ENCODE data around the gene VSIG10L. TPM values are rescaled to one million over a fixed set of nuclear protein-coding genes. Genes with fewer than 3 reads are reported as not detected.

Gene VSIG10L
- total and polyA plus RNA-seq, 9 donors = 0.49 to 1.7 (median 1.2) TPM

GRCh38 chr19:51317376-51317775 lies 24.6 kb downstream of the VSIG10L start:
- H3K27ac ChIP-seq (ENCODE audit: low read length) = no peak overlapping the region
- no peaks in the 10 kb centered on the region for H3K36me3 ChIP-seq (ENCODE audit: control insufficient read depth, insufficient read depth, low read length)
- no peaks in the 10 kb centered on the region for H3K9me3 ChIP-seq (replicated peaks; ENCODE audit: control insufficient read depth, low read depth, low read length)
- 87% methylated on average over 3 of the region's 3 CpGs for WGBS (ENCODE audit: insufficient coverage)
- peaks cover 8% of the 10 kb centered on the region for H3K27me3 ChIP-seq (ENCODE audit: control insufficient read depth, insufficient read depth, low read length)
- no peaks in the 10 kb centered on the region for H3K4me1 ChIP-seq (ENCODE audit: control insufficient read depth, insufficient read depth, low read length)
- no peak for DNase-seq
- no peak overlapping the region for H3K4me3 ChIP-seq (ENCODE audit: low read length)

- no peak for DNase-seq
- Histone ChIP-seq H3K36me3 (ENCODE audit: control insufficient read depth, insufficient read depth, low read length) (no peaks in the 10 kb centered on the region), H3K9me3 (replicated peaks; ENCODE audit: control insufficient read depth, low read depth, low read length) (no peaks in the 10 kb centered on the region), H3K4me1 (ENCODE audit: control insufficient read depth, insufficient read depth, low read length) (no peaks in the 10 kb centered on the region), H3K27ac (ENCODE audit: low read length) (no peak overlapping the region), H3K27me3 (ENCODE audit: control insufficient read depth, insufficient read depth, low read length) (peaks cover 15% of the 10 kb centered on the region), H3K4me3 (ENCODE audit: low read length) (no peak overlapping the region)
- 63% methylated on average over 7 of the region's 8 CpGs for WGBS (ENCODE audit: insufficient coverage)
These were observed 25.3 kb downstream of the VSIG10L start for GRCh38 chr19:51316688-51317087.

- Histone ChIP-seq H3K9me3 (replicated peaks; ENCODE audit: control insufficient read depth, low read depth, low read length) (peaks cover 11% of the 10 kb centered on the region), H3K27me3 (ENCODE audit: control insufficient read depth, insufficient read depth, low read length) (peaks cover 20% of the 10 kb centered on the region)
- 1% methylated on average over 29 of the region's 76 CpGs for WGBS (ENCODE audit: insufficient coverage)
These were observed 30.3 kb downstream of the VSIG10L start, which contains the start of gene IGLON5 for GRCh38 chr19:51311351-51312257. Gene IGLON5 (plus strand): TSS chr19:51311644. CDS start chr19:51311848, 204 bp downstream.

GRCh38 chr19:51305479-51305878 lies 36.5 kb downstream of the VSIG10L start:
- 60% methylated on average over 1 of the region's 3 CpGs for WGBS (ENCODE audit: insufficient coverage)
- no peaks in the 10 kb centered on the region for H3K4me1 ChIP-seq (ENCODE audit: control insufficient read depth, insufficient read depth, low read length)
- no peak overlapping the region for H3K27ac ChIP-seq (ENCODE audit: low read length)
- peaks cover 12% of the 10 kb centered on the region for H3K9me3 ChIP-seq (replicated peaks; ENCODE audit: control insufficient read depth, low read depth, low read length)
- H3K4me3 ChIP-seq (ENCODE audit: low read length) = no peak overlapping the region
- peaks cover 7% of the 10 kb centered on the region for H3K27me3 ChIP-seq (ENCODE audit: control insufficient read depth, insufficient read depth, low read length)
- DNase-seq = no peak
- H3K36me3 ChIP-seq (ENCODE audit: control insufficient read depth, insufficient read depth, low read length) = no peaks in the 10 kb centered on the region

More at GRCh38 chr19:51311351-51312257, 30.3 kb downstream of the VSIG10L start, which contains the start of gene IGLON5:
- Histone ChIP-seq H3K36me3 (ENCODE audit: control insufficient read depth, insufficient read depth, low read length) (no peaks in the 10 kb centered on the region), H3K27ac (ENCODE audit: low read length) (no peak within 1 kb of the TSS), H3K4me3 (ENCODE audit: low read length) (no peak within 1 kb of the TSS), H3K4me1 (ENCODE audit: control insufficient read depth, insufficient read depth, low read length) (no peaks in the 10 kb centered on the region)
- DNase-seq = no peak

GRCh38 chr19:51301266-51301665 lies 40.7 kb downstream of the VSIG10L start:
- peaks cover 3% of the 10 kb centered on the region for H3K27me3 ChIP-seq (ENCODE audit: control insufficient read depth, insufficient read depth, low read length)
- H3K4me3 ChIP-seq (ENCODE audit: low read length) = no peak overlapping the region
- no peaks in the 10 kb centered on the region for H3K4me1 ChIP-seq (ENCODE audit: control insufficient read depth, insufficient read depth, low read length)
- H3K9me3 ChIP-seq (replicated peaks; ENCODE audit: control insufficient read depth, low read depth, low read length) = peaks cover 2% of the 10 kb centered on the region
- DNase-seq = no peak
- no peak overlapping the region for H3K27ac ChIP-seq (ENCODE audit: low read length)
- 67% methylated on average over 4 of the region's 7 CpGs for WGBS (ENCODE audit: insufficient coverage)
- H3K36me3 ChIP-seq (ENCODE audit: control insufficient read depth, insufficient read depth, low read length) = no peaks in the 10 kb centered on the region

- 66% methylated on average over 3 of the region's 5 CpGs for WGBS (ENCODE audit: insufficient coverage)
- Histone ChIP-seq H3K4me1 (ENCODE audit: control insufficient read depth, insufficient read depth, low read length) (peaks cover 3% of the 10 kb centered on the region), H3K9me3 (replicated peaks; ENCODE audit: control insufficient read depth, low read depth, low read length) (no peaks in the 10 kb centered on the region), H3K27ac (ENCODE audit: low read length) (no peak overlapping the region), H3K27me3 (ENCODE audit: control insufficient read depth, insufficient read depth, low read length) (peaks cover 9% of the 10 kb centered on the region), H3K4me3 (ENCODE audit: low read length) (no peak overlapping the region), H3K36me3 (ENCODE audit: control insufficient read depth, insufficient read depth, low read length) (no peaks in the 10 kb centered on the region)
- DNase-seq = no peak
These were observed 44.5 kb downstream of the VSIG10L start for GRCh38 chr19:51297406-51297805.

GRCh38 chr19:51296336-51297093 lies 45.4 kb downstream of the VSIG10L start:
- H3K4me1 ChIP-seq (ENCODE audit: control insufficient read depth, insufficient read depth, low read length) = peaks cover 3% of the 10 kb centered on the region
- WGBS (ENCODE audit: insufficient coverage) = 28% methylated on average over 5 of the region's 9 CpGs
- no peaks in the 10 kb centered on the region for H3K36me3 ChIP-seq (ENCODE audit: control insufficient read depth, insufficient read depth, low read length)
- DNase-seq = no peak
- H3K27ac ChIP-seq (ENCODE audit: low read length) = no peak overlapping the region
- peaks cover 9% of the 10 kb centered on the region for H3K27me3 ChIP-seq (ENCODE audit: control insufficient read depth, insufficient read depth, low read length)
- no peak overlapping the region for H3K4me3 ChIP-seq (ENCODE audit: low read length)
- no peaks in the 10 kb centered on the region for H3K9me3 ChIP-seq (replicated peaks; ENCODE audit: control insufficient read depth, low read depth, low read length)

GRCh38 chr19:51295382-51296126 lies 46.4 kb downstream of the VSIG10L start:
- no peak overlapping the region for H3K4me3 ChIP-seq (ENCODE audit: low read length)
- H3K27me3 ChIP-seq (ENCODE audit: control insufficient read depth, insufficient read depth, low read length) = peaks cover 9% of the 10 kb centered on the region
- H3K36me3 ChIP-seq (ENCODE audit: control insufficient read depth, insufficient read depth, low read length) = no peaks in the 10 kb centered on the region
- H3K4me1 ChIP-seq (ENCODE audit: control insufficient read depth, insufficient read depth, low read length) = peaks cover 3% of the 10 kb centered on the region
- 34% methylated on average over 14 of the region's 15 CpGs for WGBS (ENCODE audit: insufficient coverage)
- no peak for DNase-seq
- H3K9me3 ChIP-seq (replicated peaks; ENCODE audit: control insufficient read depth, low read depth, low read length) = no peaks in the 10 kb centered on the region
- H3K27ac ChIP-seq (ENCODE audit: low read length) = no peak overlapping the region

GRCh38 chr19:51294977-51295375 lies 47.0 kb downstream of the VSIG10L start:
- Histone ChIP-seq H3K9me3 (replicated peaks; ENCODE audit: control insufficient read depth, low read depth, low read length) (no peaks in the 10 kb centered on the region), H3K27me3 (ENCODE audit: control insufficient read depth, insufficient read depth, low read length) (peaks cover 9% of the 10 kb centered on the region), H3K27ac (ENCODE audit: low read length) (no peak overlapping the region), H3K36me3 (ENCODE audit: control insufficient read depth, insufficient read depth, low read length) (no peaks in the 10 kb centered on the region), H3K4me1 (ENCODE audit: control insufficient read depth, insufficient read depth, low read length) (peaks cover 3% of the 10 kb centered on the region), H3K4me3 (ENCODE audit: low read length) (no peak overlapping the region)
- WGBS (ENCODE audit: insufficient coverage) = 66% methylated on average over 6 of the region's 12 CpGs
- no peak for DNase-seq

Measured in muscle of leg (tissue), 11 donors.